Measurements from ENCODE around the gene PSD2.
"Not testable (repeated sequence)": the region's sequence is repeated elsewhere in the genome, so short reads cannot be mapped to it uniquely, and the experiment has no call there.

Gene PSD2

GRCh38 chr5:139789116-139789844, 6.3 kb upstream of the PSD2 start:
- DNase-seq (ENCODE audit: low spot score), result no peak

- no peak for DNase-seq (ENCODE audit: low spot score)
Measured at GRCh38 chr5:139789845-139790189, 5.8 kb upstream of the PSD2 start.

- no peak for DNase-seq (ENCODE audit: low spot score)
Measured at GRCh38 chr5:139792218-139792617, 3.4 kb upstream of the PSD2 start.

- not testable (repeated sequence) for DNase-seq (ENCODE audit: low spot score)
Measured at GRCh38 chr5:139792655-139793054, 3.0 kb upstream of the PSD2 start.

- DNase-seq (ENCODE audit: low spot score), result no peak
Measured at GRCh38 chr5:139794067-139794846, 1.4 kb upstream of the PSD2 start.

GRCh38 chr5:139796061-139796806, 626 bp downstream of the PSD2 start:
- peak; percentile 75 for DNase-seq (ENCODE audit: low spot score)

GRCh38 chr5:139797335-139797734, 1.7 kb downstream of the PSD2 start:
- DNase-seq (ENCODE audit: low spot score), result no peak

- DNase-seq (ENCODE audit: low spot score), result no peak
Measured at GRCh38 chr5:139797856-139798510, 2.4 kb downstream of the PSD2 start.

- no peak for DNase-seq (ENCODE audit: low spot score)
Measured at GRCh38 chr5:139798883-139799282, 3.3 kb downstream of the PSD2 start.

GRCh38 chr5:139799359-139799758, 3.8 kb downstream of the PSD2 start:
- DNase-seq (ENCODE audit: low spot score), result no peak

GRCh38 chr5:139803978-139804377, 8.4 kb downstream of the PSD2 start:
- no peak for DNase-seq (ENCODE audit: low spot score)

- no peak for DNase-seq (ENCODE audit: low spot score)
Measured at GRCh38 chr5:139804800-139805397, 9.3 kb downstream of the PSD2 start.

- DNase-seq (ENCODE audit: low spot score), result no peak
Measured at GRCh38 chr5:139805545-139805944, 9.9 kb downstream of the PSD2 start.

GRCh38 chr5:139806111-139806510, 10.5 kb downstream of the PSD2 start:
- DNase-seq (ENCODE audit: low spot score), result no peak

- DNase-seq (ENCODE audit: low spot score), result no peak
Measured at GRCh38 chr5:139806726-139807646, 11.4 kb downstream of the PSD2 start.

GRCh38 chr5:139807647-139808030, 12.0 kb downstream of the PSD2 start:
- DNase-seq (ENCODE audit: low spot score), result no peak

- peak; percentile 96 for DNase-seq (ENCODE audit: low spot score)
Measured at GRCh38 chr5:139808481-139809330, 13.1 kb downstream of the PSD2 start.

GRCh38 chr5:139809331-139809810, 13.8 kb downstream of the PSD2 start:
- DNase-seq (ENCODE audit: low spot score), result no peak

- no peak for DNase-seq (ENCODE audit: low spot score)
Measured at GRCh38 chr5:139810341-139811273, 15.0 kb downstream of the PSD2 start.

All from iPS-NIHi11 (cell line).